Measurements from ENCODE around the gene PTPN14.

Gene PTPN14

DNA sequence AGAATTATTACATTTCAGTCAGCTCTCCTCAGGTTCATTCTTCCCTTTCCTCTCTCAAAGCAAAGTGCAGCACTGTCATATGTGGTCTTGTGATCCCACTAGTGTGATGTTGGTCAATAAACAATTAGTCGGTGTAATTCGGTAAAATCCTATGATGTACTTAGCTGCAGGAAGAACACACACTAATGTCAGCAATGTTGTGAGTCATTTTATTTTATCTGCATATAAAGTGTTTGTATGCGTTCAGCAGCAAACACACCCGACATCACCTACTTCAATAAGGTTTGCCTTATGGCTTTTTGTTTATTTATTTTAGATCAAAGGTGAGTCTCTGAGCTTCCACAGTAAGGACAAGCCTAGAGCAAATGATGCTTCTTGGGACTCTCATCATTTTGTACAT, 47.8 kb downstream of the PTPN14 start:
- DNase-seq (ENCODE audit: low read depth in 1 of 2, low spot score in 1 of 2): no peak
- TF ChIP-seq POLR2AphosphoS5 (IDR thresholded peaks at IDR 0.05; ENCODE audit: low read depth) (no peak), GABPA (IDR thresholded peaks at IDR 0.05; ENCODE audit: low read depth) (no peak)
- TF ChIP-seq, protein P1, sequence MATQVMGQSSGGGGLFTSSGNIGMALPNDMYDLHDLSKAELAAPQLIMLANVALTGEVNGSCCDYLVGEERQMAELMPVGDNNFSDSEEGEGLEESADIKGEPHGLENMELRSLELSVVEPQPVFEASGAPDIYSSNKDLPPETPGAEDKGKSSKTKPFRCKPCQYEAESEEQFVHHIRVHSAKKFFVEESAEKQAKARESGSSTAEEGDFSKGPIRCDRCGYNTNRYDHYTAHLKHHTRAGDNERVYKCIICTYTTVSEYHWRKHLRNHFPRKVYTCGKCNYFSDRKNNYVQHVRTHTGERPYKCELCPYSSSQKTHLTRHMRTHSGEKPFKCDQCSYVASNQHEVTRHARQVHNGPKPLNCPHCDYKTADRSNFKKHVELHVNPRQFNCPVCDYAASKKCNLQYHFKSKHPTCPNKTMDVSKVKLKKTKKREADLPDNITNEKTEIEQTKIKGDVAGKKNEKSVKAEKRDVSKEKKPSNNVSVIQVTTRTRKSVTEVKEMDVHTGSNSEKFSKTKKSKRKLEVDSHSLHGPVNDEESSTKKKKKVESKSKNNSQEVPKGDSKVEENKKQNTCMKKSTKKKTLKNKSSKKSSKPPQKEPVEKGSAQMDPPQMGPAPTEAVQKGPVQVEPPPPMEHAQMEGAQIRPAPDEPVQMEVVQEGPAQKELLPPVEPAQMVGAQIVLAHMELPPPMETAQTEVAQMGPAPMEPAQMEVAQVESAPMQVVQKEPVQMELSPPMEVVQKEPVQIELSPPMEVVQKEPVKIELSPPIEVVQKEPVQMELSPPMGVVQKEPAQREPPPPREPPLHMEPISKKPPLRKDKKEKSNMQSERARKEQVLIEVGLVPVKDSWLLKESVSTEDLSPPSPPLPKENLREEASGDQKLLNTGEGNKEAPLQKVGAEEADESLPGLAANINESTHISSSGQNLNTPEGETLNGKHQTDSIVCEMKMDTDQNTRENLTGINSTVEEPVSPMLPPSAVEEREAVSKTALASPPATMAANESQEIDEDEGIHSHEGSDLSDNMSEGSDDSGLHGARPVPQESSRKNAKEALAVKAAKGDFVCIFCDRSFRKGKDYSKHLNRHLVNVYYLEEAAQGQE (IDR thresholded peaks at IDR 0.05; ENCODE audit: insufficient replicate concordance, low read depth): no peak
- TF ChIP-seq, protein P2, sequence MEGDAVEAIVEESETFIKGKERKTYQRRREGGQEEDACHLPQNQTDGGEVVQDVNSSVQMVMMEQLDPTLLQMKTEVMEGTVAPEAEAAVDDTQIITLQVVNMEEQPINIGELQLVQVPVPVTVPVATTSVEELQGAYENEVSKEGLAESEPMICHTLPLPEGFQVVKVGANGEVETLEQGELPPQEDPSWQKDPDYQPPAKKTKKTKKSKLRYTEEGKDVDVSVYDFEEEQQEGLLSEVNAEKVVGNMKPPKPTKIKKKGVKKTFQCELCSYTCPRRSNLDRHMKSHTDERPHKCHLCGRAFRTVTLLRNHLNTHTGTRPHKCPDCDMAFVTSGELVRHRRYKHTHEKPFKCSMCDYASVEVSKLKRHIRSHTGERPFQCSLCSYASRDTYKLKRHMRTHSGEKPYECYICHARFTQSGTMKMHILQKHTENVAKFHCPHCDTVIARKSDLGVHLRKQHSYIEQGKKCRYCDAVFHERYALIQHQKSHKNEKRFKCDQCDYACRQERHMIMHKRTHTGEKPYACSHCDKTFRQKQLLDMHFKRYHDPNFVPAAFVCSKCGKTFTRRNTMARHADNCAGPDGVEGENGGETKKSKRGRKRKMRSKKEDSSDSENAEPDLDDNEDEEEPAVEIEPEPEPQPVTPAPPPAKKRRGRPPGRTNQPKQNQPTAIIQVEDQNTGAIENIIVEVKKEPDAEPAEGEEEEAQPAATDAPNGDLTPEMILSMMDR (IDR thresholded peaks at IDR 0.05; ENCODE audit: insufficient read depth, low read length): no peak
- Histone ChIP-seq H3K4me3 (replicated peaks; ENCODE audit: insufficient read depth, low read length) (no peak overlapping the region), H3K27me3 (ENCODE audit: insufficient read depth, poor library complexity, severe bottlenecking) (no peaks in the 10 kb centered on the region), H3K27ac (replicated peaks) (no peak overlapping the region)

DNA sequence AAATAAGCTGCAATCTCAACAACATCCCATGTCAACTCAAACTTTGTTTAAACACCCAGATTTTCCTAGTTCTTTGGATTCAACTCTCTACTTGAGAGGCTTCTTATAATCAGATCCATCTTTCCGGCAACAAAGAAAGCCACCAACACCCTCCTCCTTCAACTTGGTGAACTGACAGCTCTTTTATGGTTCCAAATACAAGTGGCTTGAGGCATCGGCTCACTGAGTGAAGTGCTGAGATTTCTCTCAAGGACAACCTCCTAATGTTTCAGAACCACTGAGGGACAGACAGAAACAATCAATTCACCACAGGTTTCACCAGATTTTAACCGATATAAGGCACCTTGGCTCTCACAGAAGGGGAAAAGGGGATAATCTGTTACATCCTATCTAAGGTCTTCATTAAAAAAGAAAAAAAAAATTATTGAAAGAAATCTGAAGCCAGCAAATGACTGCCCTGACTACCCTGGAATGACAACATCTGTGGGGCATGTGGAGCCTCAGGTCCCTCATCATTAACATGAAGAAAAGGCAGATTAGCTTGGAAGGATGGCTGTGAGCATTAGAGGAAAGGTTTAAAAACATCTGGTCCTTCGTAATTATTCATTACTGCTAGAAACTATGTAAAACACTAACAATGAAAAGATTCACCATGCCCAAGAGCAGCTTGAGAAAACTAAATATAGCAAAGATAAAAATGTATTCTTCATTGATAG, 50.9 kb downstream of the PTPN14 start:
- no peak overlapping the region for H3K27ac ChIP-seq (replicated peaks)
- no peaks in the 10 kb centered on the region for H3K27me3 ChIP-seq (ENCODE audit: insufficient read depth, poor library complexity, severe bottlenecking)
- no peak for TF ChIP-seq POLR2AphosphoS5 (IDR thresholded peaks at IDR 0.05; ENCODE audit: low read depth)
- TF ChIP-seq, protein P1 (IDR thresholded peaks at IDR 0.05; ENCODE audit: insufficient replicate concordance, low read depth): no peak
- TF ChIP-seq, protein P2 (IDR thresholded peaks at IDR 0.05; ENCODE audit: insufficient read depth, low read length): no peak
- TF ChIP-seq SPI1 (IDR thresholded peaks at IDR 0.05; ENCODE audit: borderline replicate concordance, low read depth): no peak
- TF ChIP-seq GABPA (IDR thresholded peaks at IDR 0.05; ENCODE audit: low read depth): no peak
- DNase-seq (ENCODE audit: low read depth in 1 of 2, low spot score in 1 of 2): no peak
- H3K4me3 ChIP-seq (replicated peaks; ENCODE audit: insufficient read depth, low read length): no peak overlapping the region

DNA sequence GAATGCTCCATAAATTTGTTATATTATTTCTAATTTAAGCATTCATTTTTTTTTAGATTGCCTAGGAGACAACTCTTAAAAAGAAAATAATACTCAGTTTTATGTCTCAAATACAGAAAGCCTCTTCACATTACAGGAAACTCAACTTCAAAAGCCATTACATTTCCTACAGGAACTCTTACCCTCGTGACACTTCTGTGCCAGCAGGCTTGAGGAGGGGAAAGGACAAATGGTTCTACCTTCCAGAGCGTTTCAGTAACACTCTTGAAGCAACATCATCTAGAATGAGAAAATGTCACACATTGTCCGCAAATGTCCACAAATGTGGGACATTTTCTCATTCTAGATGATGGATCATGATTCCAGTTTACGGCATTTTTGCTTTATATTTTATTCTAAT, 51.7 kb downstream of the PTPN14 start:
- Histone ChIP-seq H3K27ac (replicated peaks) (no peak overlapping the region), H3K27me3 (ENCODE audit: insufficient read depth, poor library complexity, severe bottlenecking) (no peaks in the 10 kb centered on the region), H3K4me3 (replicated peaks; ENCODE audit: insufficient read depth, low read length) (no peak overlapping the region)
- TF ChIP-seq, protein P1 (IDR thresholded peaks at IDR 0.05; ENCODE audit: insufficient replicate concordance, low read depth): no peak
- TF ChIP-seq POLR2AphosphoS5 (IDR thresholded peaks at IDR 0.05; ENCODE audit: low read depth) (no peak), GABPA (IDR thresholded peaks at IDR 0.05; ENCODE audit: low read depth) (no peak), SPI1 (IDR thresholded peaks at IDR 0.05; ENCODE audit: borderline replicate concordance, low read depth) (no peak)
- TF ChIP-seq, protein P2 (IDR thresholded peaks at IDR 0.05; ENCODE audit: insufficient read depth, low read length): no peak
- DNase-seq (ENCODE audit: low read depth in 1 of 2, low spot score in 1 of 2): no peak
